ENCODE results near the gene PRUNE2. TPM values are rescaled to one million over a fixed set of nuclear protein-coding genes. Genes with fewer than 3 reads are reported as not detected.

Gene PRUNE2
- total RNA-seq, 1 experiment from 2014 or later, result 0.59 TPM

DNA sequence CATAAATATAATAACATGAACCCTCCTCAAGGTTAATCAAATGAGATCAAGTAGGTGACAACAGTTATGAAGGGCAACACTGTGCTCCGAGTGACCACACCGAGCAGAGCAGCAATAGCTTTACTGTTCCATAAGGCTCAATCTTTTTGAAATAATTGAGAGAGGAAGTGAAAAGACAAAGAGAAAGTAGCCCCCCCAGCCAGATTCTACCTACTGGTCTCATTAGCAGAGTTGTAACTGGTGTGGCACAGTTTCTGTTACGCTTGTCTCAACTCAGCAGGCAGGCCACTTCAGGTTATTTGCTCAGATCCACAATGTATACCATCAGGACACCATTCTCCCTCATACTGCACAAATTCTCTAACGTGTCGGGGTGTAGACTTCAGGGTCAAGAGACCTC lies 14.0 kb downstream of the PRUNE2 start:
- RAD21 ChIA-PET (ENCODE audit: low non-redundant PET in 1 of 2, low total read pairs in 2 of 2, uncharacterized antibody in 2 of 2, unreplicated experiment in 2 of 2), result no interaction called here

More for the DNA sequence above, 14.0 kb downstream of the PRUNE2 start:
- no peaks in the 10 kb centered on the region for H3K9me2 ChIP-seq (ENCODE audit: insufficient read depth)
- ATAC-seq, result no peak
- TF ChIP-seq POLR2AphosphoS5 (IDR thresholded peaks at IDR 0.05; ENCODE audit: low read depth, low read length) (no peak), EZH2 (IDR thresholded peaks at IDR 0.05) (no peak), TCF7L2 (IDR thresholded peaks at IDR 0.05; ENCODE audit: borderline replicate concordance, extremely low read depth, insufficient read depth, insufficient read length) (no peak), MAX (IDR thresholded peaks at IDR 0.05) (no peak), EGR1 (IDR thresholded peaks at IDR 0.05; ENCODE audit: low read depth) (no peak), CEBPB (IDR thresholded peaks at IDR 0.05; ENCODE audit: low read depth) (no peak), SRF (IDR thresholded peaks at IDR 0.05; ENCODE audit: low read depth) (no peak), EZH2phosphoT487 (IDR thresholded peaks at IDR 0.05; ENCODE audit: borderline replicate concordance) (no peak), SIN3A (IDR thresholded peaks at IDR 0.05; ENCODE audit: low read depth) (no peak), ATF3 (IDR thresholded peaks at IDR 0.05) (no peak), ZNF274 (IDR thresholded peaks at IDR 0.05; ENCODE audit: low read depth, low read length) (no peak)
- TF ChIP-seq, protein P1, sequence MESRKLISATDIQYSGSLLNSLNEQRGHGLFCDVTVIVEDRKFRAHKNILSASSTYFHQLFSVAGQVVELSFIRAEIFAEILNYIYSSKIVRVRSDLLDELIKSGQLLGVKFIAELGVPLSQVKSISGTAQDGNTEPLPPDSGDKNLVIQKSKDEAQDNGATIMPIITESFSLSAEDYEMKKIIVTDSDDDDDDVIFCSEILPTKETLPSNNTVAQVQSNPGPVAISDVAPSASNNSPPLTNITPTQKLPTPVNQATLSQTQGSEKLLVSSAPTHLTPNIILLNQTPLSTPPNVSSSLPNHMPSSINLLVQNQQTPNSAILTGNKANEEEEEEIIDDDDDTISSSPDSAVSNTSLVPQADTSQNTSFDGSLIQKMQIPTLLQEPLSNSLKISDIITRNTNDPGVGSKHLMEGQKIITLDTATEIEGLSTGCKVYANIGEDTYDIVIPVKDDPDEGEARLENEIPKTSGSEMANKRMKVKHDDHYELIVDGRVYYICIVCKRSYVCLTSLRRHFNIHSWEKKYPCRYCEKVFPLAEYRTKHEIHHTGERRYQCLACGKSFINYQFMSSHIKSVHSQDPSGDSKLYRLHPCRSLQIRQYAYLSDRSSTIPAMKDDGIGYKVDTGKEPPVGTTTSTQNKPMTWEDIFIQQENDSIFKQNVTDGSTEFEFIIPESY (IDR thresholded peaks at IDR 0.05; ENCODE audit: extremely low read depth, insufficient replicate concordance, low read length), result no peak
- TF ChIP-seq, protein P2, sequence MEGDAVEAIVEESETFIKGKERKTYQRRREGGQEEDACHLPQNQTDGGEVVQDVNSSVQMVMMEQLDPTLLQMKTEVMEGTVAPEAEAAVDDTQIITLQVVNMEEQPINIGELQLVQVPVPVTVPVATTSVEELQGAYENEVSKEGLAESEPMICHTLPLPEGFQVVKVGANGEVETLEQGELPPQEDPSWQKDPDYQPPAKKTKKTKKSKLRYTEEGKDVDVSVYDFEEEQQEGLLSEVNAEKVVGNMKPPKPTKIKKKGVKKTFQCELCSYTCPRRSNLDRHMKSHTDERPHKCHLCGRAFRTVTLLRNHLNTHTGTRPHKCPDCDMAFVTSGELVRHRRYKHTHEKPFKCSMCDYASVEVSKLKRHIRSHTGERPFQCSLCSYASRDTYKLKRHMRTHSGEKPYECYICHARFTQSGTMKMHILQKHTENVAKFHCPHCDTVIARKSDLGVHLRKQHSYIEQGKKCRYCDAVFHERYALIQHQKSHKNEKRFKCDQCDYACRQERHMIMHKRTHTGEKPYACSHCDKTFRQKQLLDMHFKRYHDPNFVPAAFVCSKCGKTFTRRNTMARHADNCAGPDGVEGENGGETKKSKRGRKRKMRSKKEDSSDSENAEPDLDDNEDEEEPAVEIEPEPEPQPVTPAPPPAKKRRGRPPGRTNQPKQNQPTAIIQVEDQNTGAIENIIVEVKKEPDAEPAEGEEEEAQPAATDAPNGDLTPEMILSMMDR (IDR thresholded peaks at IDR 0.05 in 2 of 3, conservative IDR thresholded peaks at IDR 0.05 in 1 of 3; ENCODE audit: borderline replicate concordance in 1 of 3, insufficient read depth in 1 of 3, low read depth in 2 of 3, low read length in 2 of 3), result no peak
- H3K9me3 ChIP-seq (ENCODE audit: control insufficient read depth in 1 of 2, insufficient read depth in 1 of 2, low read depth in 1 of 2, low read length in 2 of 2), result no peaks in the 10 kb centered on the region
- no TSS peak for BruUV-seq (replicated peaks)
- ChIA-PET POLR2A (no interaction called here), CTCF (no interaction called here)
- no peak overlapping the region for H3K4me3 ChIP-seq (replicated peaks in 1 of 2; ENCODE audit: low read depth in 1 of 2, low read length in 2 of 2)
- H3K27ac ChIP-seq (ENCODE audit: low read depth, low read length), result no peak overlapping the region
- intact Hi-C loops (cut with micrococcal nuclease), result no loop called here
- H2AFZ ChIP-seq (ENCODE audit: low read depth, low read length, poor library complexity, severe bottlenecking), result no peak overlapping the region
- no peak for DNase-seq (ENCODE audit: low read depth, low spot score)
- H3K4me1 ChIP-seq (ENCODE audit: control insufficient read depth in 1 of 2, insufficient read depth in 2 of 2, low read length in 2 of 2), result no peaks in the 10 kb centered on the region
- no peaks in the 10 kb centered on the region for H3K27me3 ChIP-seq (ENCODE audit: insufficient read depth, low read length)
- H3K4me2 ChIP-seq (ENCODE audit: low read length), result no peak overlapping the region
- H3K9ac ChIP-seq (ENCODE audit: low read length), result no peak overlapping the region
- no peaks in the 10 kb centered on the region for H3K79me2 ChIP-seq (ENCODE audit: insufficient read depth, low read length)
- H3K36me3 ChIP-seq (ENCODE audit: control insufficient read depth in 1 of 2, insufficient read depth in 2 of 2, low read length in 2 of 2), result no peaks in the 10 kb centered on the region
- no peaks in the 10 kb centered on the region for H4K20me1 ChIP-seq (ENCODE audit: insufficient read depth)

Data from HCT116 (cell line).